GM12878 (cell line): ENCODE measurements around the gene ADAM19. TPM values are rescaled to one million over a fixed set of nuclear protein-coding genes. Genes with fewer than 3 reads are reported as not detected.

Source experiments
- ATAC-seq: fragments of 200-7000 bp; cut with Tn5 transposase; 3 replicates; pipeline ENCODE4 v1.9.1; 2020; ENCODE audit warnings: mild to moderate bottlenecking, moderate library complexity
- BruUV-seq: library from RNA; stranded (reverse); fragments of 400-500 nt; replicated peaks from 2 replicates; lab custom pipeline; 2021; lab: Mats Ljungman, UMichigan
- CTCF ChIA-PET: fragments of 300-600 bp; sonication (Branson Sonifier 250); formaldehyde crosslinking; extraction: SDS; loops from one replicate; lab custom pipeline; 2021; ENCODE audit warnings: inconsistent platforms; lab: Yijun Ruan, JAX
- POLR2A ChIA-PET: fragments of 350-600 bp; formaldehyde crosslinking; extraction: SDS; loops from one replicate; lab custom pipeline; 2021; ENCODE audit warnings: inconsistent platforms; lab: Charles Lee
- RAD21 ChIA-PET: fragments of 300-600 bp; sonication (Branson Sonifier 250); formaldehyde crosslinking; loops from one replicate; lab custom pipeline; 2023; ENCODE audit warnings: antibody characterized with exemption; ENCODE audit not compliant: unreplicated experiment; lab: Charles Lee
- SMC1A ChIA-PET: fragments of 300-600 bp; sonication (Branson Sonifier 250); formaldehyde crosslinking; loops from one replicate; lab custom pipeline; 2023; ENCODE audit not compliant: unreplicated experiment, uncharacterized antibody; lab: Charles Lee
- DNase-seq: peaks from one replicate; pipeline ENCODE4 v3.0.0-alpha.2; 2011; ENCODE audit warnings: low read depth, low spot score
- FAIRE-seq: peaks from 3 replicates; lab custom pipeline; 2011; peaks lifted over from hg19 to GRCh38; lab: Jason Lieb, UNC
- H2AFZ ChIP-seq: 2 replicates; pipeline ENCODE4 v1.6.0; 2011; ENCODE audit warnings: low read depth, low read length, control low read depth; ENCODE audit not compliant: control insufficient read depth
- H3K27ac ChIP-seq: 2 replicates; pipeline ENCODE4 v1.5.1; 2011; ENCODE audit warnings: control low read depth; ENCODE audit not compliant: control insufficient read depth, insufficient read depth
- H3K27me3 ChIP-seq, 2 experiments: replicated peaks in 1 of 2; 2 replicates each; pipeline versions ENCODE4 v1.6.0 to v1.6.1; 2011; ENCODE audit warnings: low read length in 1 of 2; ENCODE audit not compliant: control insufficient read depth in 2 of 2, insufficient read depth in 2 of 2
- H3K36me3 ChIP-seq, 2 experiments: 2 replicates each; pipeline ENCODE4 v1.5.1; 2011; ENCODE audit warnings: low read length in 1 of 2; ENCODE audit not compliant: control insufficient read depth in 2 of 2, insufficient read depth in 2 of 2
- H3K4me1 ChIP-seq: 2 replicates; pipeline ENCODE4 v1.6.1; 2011; ENCODE audit warnings: mild to moderate bottlenecking, low read length, moderate library complexity, mixed read lengths; ENCODE audit not compliant: control insufficient read depth, insufficient read depth
- H3K4me2 ChIP-seq: 2 replicates; pipeline ENCODE4 v1.6.0; 2011; ENCODE audit warnings: control low read depth; ENCODE audit not compliant: control insufficient read depth, insufficient read depth
- H3K4me3 ChIP-seq: fragments of 200-600 bp; sonication (generic); 2 replicates; pipeline ENCODE4 v1.5.1; 2016
- H3K79me2 ChIP-seq: 2 replicates; pipeline ENCODE4 v1.6.0; 2011; ENCODE audit warnings: low read length; ENCODE audit not compliant: control insufficient read depth, insufficient read depth
- H3K9ac ChIP-seq: 2 replicates; pipeline ENCODE4 v1.8.0; 2011; ENCODE audit warnings: low read length, control low read depth, mixed read lengths; ENCODE audit not compliant: control insufficient read depth, insufficient read depth
- H3K9me3 ChIP-seq: replicated peaks from 3 replicates; pipeline ENCODE4 v1.5.1; 2011; ENCODE audit warnings: mild to moderate bottlenecking, low read length; ENCODE audit not compliant: control insufficient read depth, insufficient read depth
- H4K20me1 ChIP-seq: 2 replicates; pipeline ENCODE4 v1.6.0; 2011; ENCODE audit not compliant: control insufficient read depth, insufficient read depth
- ETV6 ChIP-seq, 2 experiments: fragments of 450-650 bp in 1 of 2; IDR thresholded peaks in 1 of 2; conservative IDR thresholded peaks in 1 of 2; 2 replicates each; pipeline ENCODE4 v1.6.1; 2014; ENCODE audit warnings: antibody characterized with exemption in 1 of 2, borderline replicate concordance in 1 of 2, low read depth in 1 of 2, mild to moderate bottlenecking in 1 of 2, moderate library complexity in 1 of 2
- HCFC1 ChIP-seq: fragments of 150-350 bp; IDR thresholded peaks from 2 replicates; pipeline ENCODE4 v1.6.1; 2014; ENCODE audit warnings: low read length
- HSF1 ChIP-seq: fragments of 150-350 bp; IDR thresholded peaks from 2 replicates; pipeline ENCODE4 v1.6.1; 2014; ENCODE audit warnings: mild to moderate bottlenecking, low read depth, low read length
- MAX ChIP-seq: IDR thresholded peaks from 2 replicates; pipeline ENCODE4 v1.6.1; 2012; ENCODE audit warnings: low read depth, low read length, improper control_type of control experiment
- PRDM15 ChIP-seq: fragments of 450-650 bp; formaldehyde crosslinking; IDR thresholded peaks from 2 replicates; pipeline ENCODE4 v1.4.0; 2020; ENCODE audit warnings: mild to moderate bottlenecking, moderate library complexity
- SMAD1 ChIP-seq: fragments of 450-650 bp; IDR thresholded peaks from 2 replicates; pipeline ENCODE4 v1.6.1; 2018; ENCODE audit warnings: mild to moderate bottlenecking, low read depth; ENCODE audit not compliant: partially characterized antibody
- WRNIP1 ChIP-seq: IDR thresholded peaks from 2 replicates; pipeline ENCODE4 v1.6.1; 2011; ENCODE audit warnings: low read depth, low read length, improper control_type of control experiment, borderline replicate concordance
- WGBS: methylation state at CpG from one replicate; pipeline ENCODE4 v1.1.6; 2016; ENCODE audit warnings: low lambda C conversion rate; ENCODE audit not compliant: insufficient replicate concordance, insufficient coverage; ENCODE audit errors: missing lambda C conversion rate; 5-methylcytosine and 5-hydroxymethylcytosine counted together
- in situ Hi-C: fragments of 300-500 bp; cut with MboI; formaldehyde crosslinking; loops from 9 replicates; pipeline ENCODE4 v1.14.3; 2018; ENCODE audit warnings: mixed read lengths
- intact Hi-C: fragments of 100-400 bp; cut with micrococcal nuclease; formaldehyde crosslinking; loops from one replicate; pipeline ENCODE4 v1.14.2; 2022; ENCODE audit not compliant: unreplicated experiment
- polyA plus RNA-seq, 11 experiments: library from polyadenylated mRNA; depleted of rRNA in 4 of 11; unstranded in 6 of 11; stranded (reverse) in 5 of 11; fragments of >200 nt; fragmentation: Nextera tagmentation in 4 of 11; fragmentation: Illumina TruSeq in 1 of 11; extraction: Ambion mirVana in 4 of 11; extraction: Trizol in 1 of 11; gene quantifications; 1 replicate in 1 of 11; 2 replicates in 10 of 11; pipeline versions ENCODE4 v1.2.1 to v1.2.3, GENCODE V29; 2011 to 2016; ENCODE audit warnings: inconsistent platforms in 2 of 11, missing spikeins in 2 of 11, low read depth in 1 of 11
- total RNA-seq, 4 experiments: library from RNA; depleted of rRNA in 3 of 4; stranded (reverse); fragments of >200 nt in 3 of 4; fragmentation: Illumina TruSeq in 1 of 4; extraction: Trizol in 1 of 4; gene quantifications; 2 replicates each; pipeline versions ENCODE4 v1.2.1 to v1.2.3, GENCODE V29; 2013 to 2021
- TF ChIP-seq, protein P1 (sequence below): IDR thresholded peaks from 2 replicates; pipeline ENCODE4 v1.6.1; 2011; ENCODE audit warnings: low read depth, low read length, improper control_type of control experiment, borderline replicate concordance

ADAM19 gene
- total and polyA plus RNA-seq, 10 of the 15 experiments (the other 5 are each of a cell fraction or from before 2014, with no cell fraction given), result 16.0 to 92.8 (median 44.7) TPM

DNA sequence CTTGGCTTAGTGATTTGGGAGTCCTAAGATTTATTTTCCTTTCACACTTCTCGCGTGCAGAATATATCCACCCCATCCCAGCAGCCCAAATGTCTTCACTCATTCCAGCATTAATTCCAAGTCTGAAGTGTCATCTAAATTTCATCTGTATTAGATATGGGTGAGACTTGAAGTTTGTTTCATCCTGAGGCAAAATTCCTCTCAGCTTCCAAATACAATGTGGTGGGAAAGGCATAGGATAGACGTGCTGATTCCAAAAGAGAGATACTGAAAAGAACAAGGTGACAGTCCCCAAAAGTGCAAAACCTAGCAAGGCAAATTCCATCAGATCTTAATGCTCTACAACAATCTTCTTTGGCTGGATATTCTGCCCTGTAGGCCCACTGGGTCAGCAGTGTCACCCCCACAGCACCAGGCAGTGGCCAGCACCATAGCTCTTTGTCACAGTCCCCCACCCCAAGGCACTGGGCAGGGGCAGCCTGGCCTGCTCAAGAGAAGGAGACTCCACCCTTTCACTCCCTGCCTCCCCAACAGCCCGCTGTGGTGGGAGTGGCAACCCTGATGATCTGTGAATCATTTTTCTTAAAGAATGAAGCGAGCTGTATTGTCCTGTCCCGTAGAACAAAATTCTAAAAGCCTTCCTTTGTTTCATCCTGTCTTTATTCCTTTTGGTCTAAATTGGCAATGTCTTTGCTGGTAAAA, 2.7 kb upstream of the ADAM19 start:
- Histone ChIP-seq H3K9ac (no peak overlapping the region), H3K4me2 (no peak overlapping the region), H3K27ac (no peak overlapping the region), H3K4me1 (peaks cover 47% of the 10 kb centered on the region), H3K9me3 (no peaks in the 10 kb centered on the region), H4K20me1 (no peaks in the 10 kb centered on the region; the same call in 1 of the 2 replicates), H3K27me3 (no peaks in the 10 kb centered on the region), H2AFZ (no peak overlapping the region), H3K79me2 (peaks cover 22% of the 10 kb centered on the region), H3K4me3 (no peak overlapping the region), H3K36me3 (no peaks in the 10 kb centered on the region)
- CTCF ChIA-PET, result interaction anchor here (1.0 to 1.9 kb wide), 6 partner anchors 9 to 165 kb away, joined by 3 to 6 read pairs (median 5); no protein-coding TSS in a partner anchor
- ATAC-seq (no peak), FAIRE-seq (no peak), DNase-seq (no peak)
- SMC1A ChIA-PET, result interaction anchor here (0.6 to 4.1 kb wide), 9 partner anchors 7 to 106 kb away, joined by 3 to 28 read pairs (median 5); no protein-coding TSS in a partner anchor
- BruUV-seq, result no TSS peak
- intact Hi-C loops, result no loop called here
- TF ChIP-seq HCFC1 (no peak), SMAD1 (no peak), ETV6 (conservative IDR thresholded peaks at IDR 0.05 in 1 of 2, IDR thresholded peaks at IDR 0.05 in 1 of 2; ENCODE audit: borderline replicate concordance in 1 of 2, low read depth in 1 of 2) (no peak), MAX (no peak), WRNIP1 (no peak), PRDM15 (CRISPR knock-in tag) (no peak), HSF1 (no peak)
- TF ChIP-seq, protein P1, sequence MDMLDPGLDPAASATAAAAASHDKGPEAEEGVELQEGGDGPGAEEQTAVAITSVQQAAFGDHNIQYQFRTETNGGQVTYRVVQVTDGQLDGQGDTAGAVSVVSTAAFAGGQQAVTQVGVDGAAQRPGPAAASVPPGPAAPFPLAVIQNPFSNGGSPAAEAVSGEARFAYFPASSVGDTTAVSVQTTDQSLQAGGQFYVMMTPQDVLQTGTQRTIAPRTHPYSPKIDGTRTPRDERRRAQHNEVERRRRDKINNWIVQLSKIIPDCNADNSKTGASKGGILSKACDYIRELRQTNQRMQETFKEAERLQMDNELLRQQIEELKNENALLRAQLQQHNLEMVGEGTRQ, result no peak
- RAD21 ChIA-PET, result interaction anchor here (1.4 to 5.3 kb wide), 3 partner anchors 9 to 106 kb away, joined by 5 to 50 read pairs (median 6); no protein-coding TSS in a partner anchor
- WGBS, result 93% methylated on average over 6 of the region's 6 CpGs
- in situ Hi-C loops, result no loop called here
- POLR2A ChIA-PET, result interaction anchor here (1.0 to 2.3 kb wide), 5 partner anchors 9 to 18 kb away, joined by 3 to 9 read pairs (median 4); no protein-coding TSS in a partner anchor
